Left ventricle myocardium inferior (tissue), 1 donor: ENCODE data around the gene ACSL3. TPM values are rescaled to one million over a fixed set of nuclear protein-coding genes. Genes with fewer than 3 reads are reported as not detected.

Experiments
- DNase-seq: peaks from one replicate; pipeline ENCODE4 v3.0.0-alpha.2; 2020
- H3K27ac ChIP-seq: fragments of 200-600 bp; replicated peaks from 2 replicates; pipeline ENCODE4 v1.8.0; 2021
- H3K27me3 ChIP-seq: fragments of 200-600 bp; 2 replicates; pipeline ENCODE4 v1.8.0; 2021; ENCODE audit warnings: low read depth
- H3K36me3 ChIP-seq: fragments of 200-600 bp; 2 replicates; pipeline ENCODE4 v1.8.0; 2021
- H3K4me1 ChIP-seq: fragments of 200-600 bp; 2 replicates; pipeline ENCODE4 v1.8.0; 2021
- H3K4me3 ChIP-seq: fragments of 200-600 bp; 2 replicates; pipeline ENCODE4 v1.8.0; 2021; ENCODE audit warnings: mild to moderate bottlenecking, moderate library complexity
- H3K9me3 ChIP-seq: fragments of 200-600 bp; replicated peaks from 2 replicates; pipeline ENCODE4 v1.8.0; 2021
- CTCF ChIP-seq: fragments of 200-600 bp; IDR thresholded peaks from 2 replicates; pipeline ENCODE4 v1.8.0; 2021; ENCODE audit warnings: antibody characterized with exemption, mild to moderate bottlenecking, borderline replicate concordance
- intact Hi-C: fragments of 100-400 bp; cut with micrococcal nuclease; formaldehyde crosslinking; loops from one replicate; pipeline ENCODE4 v1.11.0; 2022
- total RNA-seq: library from RNA; stranded (reverse); fragmentation: NEBNext Ultra II Directional; extraction: Animal tissue kit (Norgen Biotek cat#: 25700); gene quantifications from one replicate; pipeline ENCODE4 v1.2.1, GENCODE V29; 2021
- donor health status: DM: no; HTN: yes; CAD: no; lungs with severe emphysema.

ACSL3 gene
- total RNA-seq, 1 donor from 2014 or later: 50.1 TPM

GRCh38 chr2:222835143-222835822 is 25.6 kb upstream of the ACSL3 start:
- no peak for DNase-seq
- Histone ChIP-seq H3K4me1 (no peaks in the 10 kb centered on the region), H3K36me3 (no peaks in the 10 kb centered on the region), H3K27me3 (no peaks in the 10 kb centered on the region), H3K27ac (no peak overlapping the region), H3K4me3 (no peak overlapping the region), H3K9me3 (no peaks in the 10 kb centered on the region)
- no peak for TF ChIP-seq CTCF
- intact Hi-C loops: no loop called here

GRCh38 chr2:222835823-222836151 is 25.0 kb upstream of the ACSL3 start:
- TF ChIP-seq CTCF: no peak
- Histone ChIP-seq H3K27ac (no peak overlapping the region), H3K4me1 (no peaks in the 10 kb centered on the region), H3K36me3 (no peaks in the 10 kb centered on the region), H3K9me3 (no peaks in the 10 kb centered on the region), H3K27me3 (no peaks in the 10 kb centered on the region), H3K4me3 (no peak overlapping the region)
- intact Hi-C loops: no loop called here
- no peak for DNase-seq

- Histone ChIP-seq H3K36me3 (no peaks in the 10 kb centered on the region), H3K9me3 (no peaks in the 10 kb centered on the region), H3K4me1 (peaks cover 3% of the 10 kb centered on the region), H3K4me3 (no peak overlapping the region), H3K27ac (no peak overlapping the region), H3K27me3 (no peaks in the 10 kb centered on the region)
- DNase-seq: no peak
- TF ChIP-seq CTCF: no peak
- intact Hi-C loops: no loop called here
These were observed 23.2 kb upstream of the ACSL3 start for GRCh38 chr2:222837643-222838056.

- H3K4me1 ChIP-seq: peaks cover 3% of the 10 kb centered on the region
- H3K9me3 ChIP-seq: no peaks in the 10 kb centered on the region
- no peak for TF ChIP-seq CTCF
- intact Hi-C loops: no loop called here
- no peaks in the 10 kb centered on the region for H3K27me3 ChIP-seq
- H3K36me3 ChIP-seq: no peaks in the 10 kb centered on the region
- H3K27ac ChIP-seq: no peak overlapping the region
- no peak for DNase-seq
- no peak overlapping the region for H3K4me3 ChIP-seq
These were observed 20.6 kb upstream of the ACSL3 start for GRCh38 chr2:222840060-222840802.

- no peaks in the 10 kb centered on the region for H3K36me3 ChIP-seq
- intact Hi-C loops: no loop called here
- peaks cover 3% of the 10 kb centered on the region for H3K4me1 ChIP-seq
- DNase-seq: no peak
- no peak for TF ChIP-seq CTCF
- no peaks in the 10 kb centered on the region for H3K27me3 ChIP-seq
- H3K27ac ChIP-seq: no peak overlapping the region
- H3K4me3 ChIP-seq: no peak overlapping the region
- no peaks in the 10 kb centered on the region for H3K9me3 ChIP-seq
These were observed 18.2 kb upstream of the ACSL3 start for GRCh38 chr2:222842491-222843174.
